MM.1S (cell line): ENCODE results near the gene COG2.

ENCODE experiments used
- CTCF ChIP-seq: fragments of 300-600 bp; sonication (generic); IDR thresholded peaks from 2 replicates; pipeline ENCODE4 v1.5.1; 2016; ENCODE audit warnings: antibody characterized with exemption, low read length, mixed read lengths
- EZH2phosphoT487 ChIP-seq: fragments of 300-600 bp; sonication (generic); IDR thresholded peaks from 2 replicates; pipeline ENCODE4 v1.6.1; 2018; ENCODE audit warnings: antibody characterized with exemption, low read length

- TF ChIP-seq CTCF (no peak), EZH2phosphoT487 (no peak)
These were observed 64.8 kb downstream of the COG2 start for GRCh38 chr1:230706887-230707731.
